Loucy (cell line): ENCODE measurements around the gene KIAA1549.

ENCODE experiments used
- H2AFZ ChIP-seq: fragments of 200-600 bp; sonication (generic); 2 replicates; pipeline ENCODE4 v1.6.0; 2016; ENCODE audit warnings: antibody characterized with exemption, mild to moderate bottlenecking, low read length, moderate library complexity
- H3F3A ChIP-seq: fragments of 200-600 bp; 2 replicates; pipeline ENCODE4 v1.6.0; 2016; ENCODE audit warnings: antibody characterized with exemption, low read depth, mild to moderate bottlenecking
- H3K27me3 ChIP-seq: fragments of 200-600 bp; sonication (generic); 2 replicates; pipeline ENCODE4 v1.6.1; 2014; ENCODE audit warnings: low read length, mild to moderate bottlenecking; ENCODE audit not compliant: insufficient read depth, poor library complexity, severe bottlenecking
- H3K36me3 ChIP-seq: fragments of 200-600 bp; sonication (generic); 2 replicates; pipeline ENCODE4 v1.6.1; 2016; ENCODE audit warnings: low read length; ENCODE audit not compliant: insufficient read depth
- H3K4me1 ChIP-seq: fragments of 200-600 bp; sonication (generic); 2 replicates; pipeline ENCODE4 v1.5.1; 2014; ENCODE audit warnings: low read length, mild to moderate bottlenecking; ENCODE audit not compliant: insufficient read depth, poor library complexity, severe bottlenecking
- H3K4me2 ChIP-seq: fragments of 200-600 bp; sonication (generic); 2 replicates; pipeline ENCODE4 v1.6.0; 2014; ENCODE audit warnings: antibody characterized with exemption, low read length, low read depth, mild to moderate bottlenecking; ENCODE audit not compliant: poor library complexity, severe bottlenecking
- H3K4me3 ChIP-seq: fragments of 200-600 bp; sonication (generic); 2 replicates; pipeline ENCODE4 v1.5.1; 2014; ENCODE audit warnings: low read length, mild to moderate bottlenecking, mixed read lengths; ENCODE audit not compliant: poor library complexity, severe bottlenecking
- H3K79me2 ChIP-seq: fragments of 200-600 bp; sonication (generic); 2 replicates; pipeline ENCODE4 v1.6.1; 2014; ENCODE audit warnings: low read length; ENCODE audit not compliant: insufficient read depth
- H3K9ac ChIP-seq: fragments of 200-600 bp; sonication (generic); 2 replicates; pipeline ENCODE4 v1.6.0; 2014; ENCODE audit warnings: mild to moderate bottlenecking, low read depth, low read length, moderate library complexity; ENCODE audit not compliant: poor library complexity, severe bottlenecking
- H3K9me2 ChIP-seq: fragments of 200-600 bp; sonication (generic); replicated peaks from 2 replicates; pipeline ENCODE4 v1.6.1; 2016; ENCODE audit warnings: low read depth, low read length, mixed read lengths
- H3K9me3 ChIP-seq: fragments of 200-600 bp; sonication (generic); 2 replicates; pipeline ENCODE4 v1.6.1; 2014; ENCODE audit warnings: mild to moderate bottlenecking, antibody characterized with exemption, low read length, low read depth; ENCODE audit not compliant: insufficient read depth
- H4K20me1 ChIP-seq: fragments of 200-600 bp; sonication (generic); 2 replicates; pipeline ENCODE4 v1.6.0; 2014; ENCODE audit warnings: antibody characterized with exemption, low read length, mild to moderate bottlenecking; ENCODE audit not compliant: insufficient read depth, poor library complexity, severe bottlenecking
- CTCF ChIP-seq: fragments of 200-600 bp; sonication (generic); conservative IDR thresholded peaks from 2 replicates; pipeline ENCODE4 v1.5.1; 2014; ENCODE audit warnings: mild to moderate bottlenecking, antibody characterized with exemption, low read length
- EZH2phosphoT487 ChIP-seq: fragments of 200-600 bp; IDR thresholded peaks from 2 replicates; pipeline ENCODE4 v1.6.1; 2018; ENCODE audit warnings: antibody characterized with exemption, mild to moderate bottlenecking, moderate library complexity, borderline replicate concordance

KIAA1549 gene

GRCh38 chr7:138834583-138834982 is 146.6 kb downstream of the KIAA1549 start:
- Histone ChIP-seq H2AFZ (no peak overlapping the region), H3K9me2 (no peaks in the 10 kb centered on the region), H3K27me3 (no peaks in the 10 kb centered on the region), H3K9ac (no peak overlapping the region), H3K4me3 (no peak overlapping the region), H3K36me3 (peaks cover 27% of the 10 kb centered on the region; the same call in 1 of the 2 replicates), H3K79me2 (no peaks in the 10 kb centered on the region), H3K4me1 (no peaks in the 10 kb centered on the region), H4K20me1 (no peaks in the 10 kb centered on the region), H3F3A (no peaks in the 10 kb centered on the region), H3K9me3 (no peaks in the 10 kb centered on the region), H3K4me2 (no peak overlapping the region)
- TF ChIP-seq CTCF (no peak), EZH2phosphoT487 (no peak)

GRCh38 chr7:138833596-138833995 is 147.6 kb downstream of the KIAA1549 start:
- Histone ChIP-seq H3K4me2 (no peak overlapping the region), H3K9ac (no peak overlapping the region), H3F3A (no peaks in the 10 kb centered on the region), H3K4me1 (no peaks in the 10 kb centered on the region), H2AFZ (no peak overlapping the region), H3K9me2 (no peaks in the 10 kb centered on the region), H3K9me3 (no peaks in the 10 kb centered on the region), H3K36me3 (peaks cover 20% of the 10 kb centered on the region; the same call in 1 of the 2 replicates), H4K20me1 (no peaks in the 10 kb centered on the region), H3K4me3 (no peak overlapping the region), H3K79me2 (no peaks in the 10 kb centered on the region), H3K27me3 (no peaks in the 10 kb centered on the region)
- TF ChIP-seq EZH2phosphoT487: no peak
- TF ChIP-seq CTCF: no peak

GRCh38 chr7:138832966-138833365 is 148.2 kb downstream of the KIAA1549 start:
- Histone ChIP-seq H3K4me1 (no peaks in the 10 kb centered on the region), H3K79me2 (no peaks in the 10 kb centered on the region), H3K4me3 (no peak overlapping the region), H4K20me1 (no peaks in the 10 kb centered on the region), H3K4me2 (no peak overlapping the region), H3F3A (no peaks in the 10 kb centered on the region), H2AFZ (no peak overlapping the region), H3K36me3 (peaks cover 17% of the 10 kb centered on the region; the same call in 1 of the 2 replicates), H3K9me3 (no peaks in the 10 kb centered on the region), H3K9ac (no peak overlapping the region), H3K9me2 (no peaks in the 10 kb centered on the region), H3K27me3 (no peaks in the 10 kb centered on the region)
- TF ChIP-seq EZH2phosphoT487 (no peak), CTCF (no peak)
